Epithelial cell of esophagus (primary cell): ENCODE measurements around the gene BTBD6.

ENCODE experiments used
- DNase-seq: peaks from one replicate; pipeline ENCODE4 v3.0.0; 2010; ENCODE audit warnings: low read depth
- H3K4me3 ChIP-seq: 2 replicates; pipeline ENCODE4 v1.5.1; 2011; ENCODE audit warnings: mild to moderate bottlenecking, low read length, control low read depth
- CTCF ChIP-seq: IDR thresholded peaks from 2 replicates; pipeline ENCODE4 v1.5.1; 2011; ENCODE audit warnings: low read depth, mild to moderate bottlenecking, low read length, control low read depth, inconsistent platforms; ENCODE audit not compliant: insufficient read depth; ENCODE audit errors: missing control alignments

The BTBD6 gene

GRCh38 chr14:105215602-105216001 is 32.7 kb upstream of the BTBD6 start:
- TF ChIP-seq CTCF = no peak
- no peak overlapping the region for H3K4me3 ChIP-seq
- no peak for DNase-seq

- no peak for TF ChIP-seq CTCF
- no peak overlapping the region for H3K4me3 ChIP-seq
- no peak for DNase-seq
These were observed 31.7 kb upstream of the BTBD6 start for GRCh38 chr14:105216490-105217247.

GRCh38 chr14:105217774-105218173 is 30.6 kb upstream of the BTBD6 start:
- no peak overlapping the region for H3K4me3 ChIP-seq
- no peak for DNase-seq
- TF ChIP-seq CTCF = no peak

- H3K4me3 ChIP-seq = no peak overlapping the region
These were observed 29.7 kb upstream of the BTBD6 start for GRCh38 chr14:105218611-105219010.

GRCh38 chr14:105219043-105219612 is 29.2 kb upstream of the BTBD6 start:
- DNase-seq = no peak
- no peak overlapping the region for H3K4me3 ChIP-seq
- no peak for TF ChIP-seq CTCF

More at GRCh38 chr14:105218611-105219010, 29.7 kb upstream of the BTBD6 start:
- no peak for TF ChIP-seq CTCF
- no peak for DNase-seq

GRCh38 chr14:105219753-105220152 is 28.6 kb upstream of the BTBD6 start:
- no peak overlapping the region for H3K4me3 ChIP-seq
- no peak for TF ChIP-seq CTCF
- no peak for DNase-seq
